ENCODE data around the gene SH2B2. TPM values are rescaled to one million over a fixed set of nuclear protein-coding genes. Genes with fewer than 3 reads are reported as not detected.
A peak's percentile ranks its signal among the peaks of the same experiment; 100 is the strongest.

The SH2B2 gene
- total RNA-seq, 1 donor from 2014 or later: 13.6 TPM

GRCh38 chr7:102282465-102283362 is 4.0 kb upstream of the SH2B2 start:
- no peak for DNase-seq (ENCODE audit: low read depth)
- no peak for TF ChIP-seq CTCF (conservative IDR thresholded peaks at IDR 0.05; ENCODE audit: low read depth, low read length)
- H3K4me3 ChIP-seq (ENCODE audit: low read depth, low read length): no peak overlapping the region

GRCh38 chr7:102283477-102284189 is 3.0 kb upstream of the SH2B2 start:
- TF ChIP-seq CTCF (conservative IDR thresholded peaks at IDR 0.05; ENCODE audit: low read depth, low read length): no peak
- DNase-seq (ENCODE audit: low read depth): no peak
- no peak overlapping the region for H3K4me3 ChIP-seq (ENCODE audit: low read depth, low read length)

GRCh38 chr7:102284399-102284798 is 2.3 kb upstream of the SH2B2 start:
- H3K4me3 ChIP-seq (ENCODE audit: low read depth, low read length): no peak overlapping the region
- DNase-seq (ENCODE audit: low read depth): no peak
- no peak for TF ChIP-seq CTCF (conservative IDR thresholded peaks at IDR 0.05; ENCODE audit: low read depth, low read length)

- DNase-seq (ENCODE audit: low read depth): no peak
- no peak for TF ChIP-seq CTCF (conservative IDR thresholded peaks at IDR 0.05; ENCODE audit: low read depth, low read length)
- H3K4me3 ChIP-seq (ENCODE audit: low read depth, low read length): no peak overlapping the region
Observed at GRCh38 chr7:102284891-102285539, 1.7 kb upstream of the SH2B2 start.

GRCh38 chr7:102285540-102286236 is 980 bp upstream of the SH2B2 start:
- TF ChIP-seq CTCF (conservative IDR thresholded peaks at IDR 0.05; ENCODE audit: low read depth, low read length): no peak
- DNase-seq (ENCODE audit: low read depth): no peak
- H3K4me3 ChIP-seq (ENCODE audit: low read depth, low read length): peak overlapping the region; percentile 99

GRCh38 chr7:102287111-102287980 is 678 bp downstream of the SH2B2 start:
- H3K4me3 ChIP-seq (ENCODE audit: low read depth, low read length): peak overlapping the region; percentile 99
- no peak for DNase-seq (ENCODE audit: low read depth)
- TF ChIP-seq CTCF (conservative IDR thresholded peaks at IDR 0.05; ENCODE audit: low read depth, low read length): no peak

Data from epithelial cell of proximal tubule (primary cell).